ENCODE measurements around the gene INTS3. TPM values are rescaled to one million over a fixed set of nuclear protein-coding genes. Genes with fewer than 3 reads are reported as not detected.

The INTS3 gene
- total and polyA plus RNA-seq, 2 donors (not counting 3 experiments of a cell fraction or from before 2014, with no cell fraction given) = 61.9 to 63.1 TPM

DNA sequence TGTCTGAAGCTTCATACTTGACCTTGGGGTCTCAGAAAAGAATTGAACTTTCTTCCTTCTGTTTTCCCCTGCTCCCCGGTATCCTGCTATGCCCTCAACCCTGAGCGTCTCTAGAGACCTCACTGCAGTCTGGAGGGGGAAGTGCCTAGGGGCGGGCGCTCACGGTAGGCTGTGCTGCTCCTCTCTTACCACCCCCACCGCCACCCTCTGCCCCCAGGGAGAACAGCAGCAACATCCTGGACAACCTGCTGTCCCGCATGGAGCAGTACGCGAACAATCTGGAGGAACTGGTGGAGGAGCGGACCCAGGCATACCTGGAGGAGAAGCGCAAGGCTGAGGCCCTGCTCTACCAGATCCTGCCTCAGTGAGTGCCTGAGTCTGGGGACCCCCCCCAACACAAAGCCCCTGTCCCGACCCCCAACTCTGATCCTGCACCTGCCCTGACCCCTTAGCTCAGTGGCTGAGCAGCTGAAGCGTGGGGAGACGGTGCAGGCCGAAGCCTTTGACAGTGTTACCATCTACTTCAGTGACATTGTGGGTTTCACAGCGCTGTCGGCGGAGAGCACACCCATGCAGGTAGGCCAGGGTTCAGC is 39.0 kb upstream of the INTS3 start:
- Histone ChIP-seq H3K27ac (ENCODE audit: insufficient read depth, low read depth, low read length) (no peak overlapping the region), H3K9me3 (replicated peaks; ENCODE audit: control insufficient read depth, insufficient read depth, low read length) (no peaks in the 10 kb centered on the region), H4K20me1 (replicated peaks; ENCODE audit: control insufficient read depth, extremely low read depth, insufficient read depth, low read length) (no peaks in the 10 kb centered on the region), H3K4me2 (ENCODE audit: insufficient read depth, low read length) (no peak overlapping the region), H2AFZ (ENCODE audit: low read depth, low read length) (no peak overlapping the region), H3K4me1 (ENCODE audit: control insufficient read depth, extremely low read depth, insufficient read depth, low read length) (no peaks in the 10 kb centered on the region), H3K9me1 (replicated peaks; ENCODE audit: control insufficient read depth, extremely low read depth, insufficient read depth, low read length) (no peaks in the 10 kb centered on the region), H3K9ac (replicated peaks; ENCODE audit: extremely low read depth, insufficient read depth, low read length) (no peak overlapping the region), H3K79me2 (ENCODE audit: control insufficient read depth, insufficient read depth, low read length) (no peaks in the 10 kb centered on the region), H3K27me3 (ENCODE audit: control insufficient read depth in 2 of 2, insufficient read depth in 2 of 2, low read length in 2 of 2) (no peaks in the 10 kb centered on the region), H3K36me3 (ENCODE audit: control insufficient read depth in 2 of 2, extremely low read depth in 1 of 2, insufficient read depth in 2 of 2, low read length in 2 of 2) (peaks cover 0 to 17% of the 10 kb centered on the region in 2 experiments), H3K4me3 (replicated peaks in 1 of 3; ENCODE audit: insufficient read depth in 1 of 3, low read depth in 1 of 3, low read length in 3 of 3) (no peak overlapping the region)
- ChIA-PET POLR2A (no interaction called here), CTCF (no interaction called here)
- TF ChIP-seq POLR2AphosphoS5 (IDR thresholded peaks at IDR 0.05; ENCODE audit: insufficient read depth, low read depth, low read length) (no peak), POLR2A (IDR thresholded peaks at IDR 0.05; ENCODE audit: low read depth, low read length) (no peak), MYC (IDR thresholded peaks at IDR 0.05; ENCODE audit: low read depth, low read length) (no peak), GATA2 (IDR thresholded peaks at IDR 0.05; ENCODE audit: insufficient read depth, insufficient read length, low read depth, low read length) (no peak)
- TF ChIP-seq, protein P1, sequence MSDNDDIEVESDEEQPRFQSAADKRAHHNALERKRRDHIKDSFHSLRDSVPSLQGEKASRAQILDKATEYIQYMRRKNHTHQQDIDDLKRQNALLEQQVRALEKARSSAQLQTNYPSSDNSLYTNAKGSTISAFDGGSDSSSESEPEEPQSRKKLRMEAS (IDR thresholded peaks at IDR 0.05; ENCODE audit: insufficient read depth, insufficient read length) = no peak
- BruUV-seq (replicated peaks) = no TSS peak
- intact Hi-C loops (cut with micrococcal nuclease) (no loop called here), dilution Hi-C loops (cut with MboI; ENCODE audit: extremely low pct_ligation_motif_present, low sequenced_read_pairs) (no loop called here)
- FAIRE-seq = no peak
- DNase-seq (ENCODE audit: low read depth, low spot score) = no peak

DNA sequence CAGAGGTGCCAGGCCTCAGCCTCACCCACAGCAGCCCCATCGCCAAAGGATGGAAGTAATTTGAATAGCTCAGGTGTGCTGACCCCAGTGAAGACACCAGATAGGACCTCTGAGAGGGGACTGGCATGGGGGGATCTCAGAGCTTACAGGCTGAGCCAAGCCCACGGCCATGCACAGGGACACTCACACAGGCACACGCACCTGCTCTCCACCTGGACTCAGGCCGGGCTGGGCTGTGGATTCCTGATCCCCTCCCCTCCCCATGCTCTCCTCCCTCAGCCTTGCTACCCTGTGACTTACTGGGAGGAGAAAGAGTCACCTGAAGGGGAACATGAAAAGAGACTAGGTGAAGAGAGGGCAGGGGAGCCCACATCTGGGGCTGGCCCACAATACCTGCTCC is 34.4 kb upstream of the INTS3 start:
- POLR2A ChIA-PET = no interaction called here
- H3K9ac ChIP-seq (replicated peaks; ENCODE audit: extremely low read depth, insufficient read depth, low read length) = no peak overlapping the region
- no TSS peak for BruUV-seq (replicated peaks)
- H3K9me1 ChIP-seq (replicated peaks; ENCODE audit: control insufficient read depth, extremely low read depth, insufficient read depth, low read length) = no peaks in the 10 kb centered on the region
- H2AFZ ChIP-seq (ENCODE audit: low read depth, low read length) = no peak overlapping the region
- H3K27me3 ChIP-seq (ENCODE audit: control insufficient read depth in 2 of 2, insufficient read depth in 2 of 2, low read length in 2 of 2) = no peaks in the 10 kb centered on the region
- TF ChIP-seq JUN (IDR thresholded peaks at IDR 0.05; ENCODE audit: borderline replicate concordance, insufficient read depth, insufficient read length, low read depth) (no peak), MYC (IDR thresholded peaks at IDR 0.05; ENCODE audit: low read depth, low read length) (no peak), GATA2 (IDR thresholded peaks at IDR 0.05; ENCODE audit: insufficient read depth, insufficient read length, low read depth, low read length) (no peak), POLR2AphosphoS5 (IDR thresholded peaks at IDR 0.05; ENCODE audit: insufficient read depth, low read depth, low read length) (no peak), EZH2 (IDR thresholded peaks at IDR 0.05; ENCODE audit: borderline replicate concordance, low read depth, low read length, severe bottlenecking) (no peak), FOS (IDR thresholded peaks at IDR 0.05; ENCODE audit: borderline replicate concordance, insufficient read depth, low read length) (no peak), POLR2A (IDR thresholded peaks at IDR 0.05; ENCODE audit: low read depth, low read length) (no peak)
- TF ChIP-seq, protein P1 (IDR thresholded peaks at IDR 0.05; ENCODE audit: insufficient read depth, insufficient read length) = no peak
- TF ChIP-seq, protein P2, sequence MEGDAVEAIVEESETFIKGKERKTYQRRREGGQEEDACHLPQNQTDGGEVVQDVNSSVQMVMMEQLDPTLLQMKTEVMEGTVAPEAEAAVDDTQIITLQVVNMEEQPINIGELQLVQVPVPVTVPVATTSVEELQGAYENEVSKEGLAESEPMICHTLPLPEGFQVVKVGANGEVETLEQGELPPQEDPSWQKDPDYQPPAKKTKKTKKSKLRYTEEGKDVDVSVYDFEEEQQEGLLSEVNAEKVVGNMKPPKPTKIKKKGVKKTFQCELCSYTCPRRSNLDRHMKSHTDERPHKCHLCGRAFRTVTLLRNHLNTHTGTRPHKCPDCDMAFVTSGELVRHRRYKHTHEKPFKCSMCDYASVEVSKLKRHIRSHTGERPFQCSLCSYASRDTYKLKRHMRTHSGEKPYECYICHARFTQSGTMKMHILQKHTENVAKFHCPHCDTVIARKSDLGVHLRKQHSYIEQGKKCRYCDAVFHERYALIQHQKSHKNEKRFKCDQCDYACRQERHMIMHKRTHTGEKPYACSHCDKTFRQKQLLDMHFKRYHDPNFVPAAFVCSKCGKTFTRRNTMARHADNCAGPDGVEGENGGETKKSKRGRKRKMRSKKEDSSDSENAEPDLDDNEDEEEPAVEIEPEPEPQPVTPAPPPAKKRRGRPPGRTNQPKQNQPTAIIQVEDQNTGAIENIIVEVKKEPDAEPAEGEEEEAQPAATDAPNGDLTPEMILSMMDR (IDR thresholded peaks at IDR 0.05; ENCODE audit: extremely low read depth in 1 of 2, insufficient read depth in 1 of 2, low read depth in 1 of 2, low read length in 2 of 2) = no peak
- CTCF ChIA-PET = interaction anchor here (0.6 kb wide), 1 partner anchor 72 kb away, joined by 3 read pairs; no protein-coding TSS in a partner anchor
- dilution Hi-C loops (cut with MboI; ENCODE audit: extremely low pct_ligation_motif_present, low sequenced_read_pairs) (no loop called here), intact Hi-C loops (cut with micrococcal nuclease) (no loop called here)
- no peaks in the 10 kb centered on the region for H4K20me1 ChIP-seq (replicated peaks; ENCODE audit: control insufficient read depth, extremely low read depth, insufficient read depth, low read length)
- no peak overlapping the region for H3K4me3 ChIP-seq (replicated peaks in 1 of 3; ENCODE audit: insufficient read depth in 1 of 3, low read depth in 1 of 3, low read length in 3 of 3)
- FAIRE-seq (no peak), DNase-seq (ENCODE audit: low read depth, low spot score) (no peak)
- peaks cover 15% of the 10 kb centered on the region for H3K4me1 ChIP-seq (ENCODE audit: control insufficient read depth, extremely low read depth, insufficient read depth, low read length)
- H3K4me2 ChIP-seq (ENCODE audit: insufficient read depth, low read length) = no peak overlapping the region
- no peak overlapping the region for H3K27ac ChIP-seq (ENCODE audit: insufficient read depth, low read depth, low read length)
- H3K9me3 ChIP-seq (replicated peaks; ENCODE audit: control insufficient read depth, insufficient read depth, low read length) = no peaks in the 10 kb centered on the region
- H3K36me3 ChIP-seq (ENCODE audit: control insufficient read depth in 2 of 2, extremely low read depth in 1 of 2, insufficient read depth in 2 of 2, low read length in 2 of 2) = peaks cover 0 to 10% of the 10 kb centered on the region in 2 experiments
- no peaks in the 10 kb centered on the region for H3K79me2 ChIP-seq (ENCODE audit: control insufficient read depth, insufficient read depth, low read length)
